NCI-H1417 (cell line): ENCODE data around the gene CTDSPL2.
"Not testable (repeated sequence)": the region's sequence is repeated elsewhere in the genome, so short reads cannot be mapped to it uniquely, and the experiment has no call there.

Source experiments
- DNase-seq, 3 experiments: peaks; one replicate each; lab custom pipeline; 2025; lab: John Stamatoyannopoulos, UW

The CTDSPL2 gene

GRCh38 chr15:44541282-44541958, 114.0 kb downstream of the CTDSPL2 start:
- no peak for DNase-seq

DNA sequence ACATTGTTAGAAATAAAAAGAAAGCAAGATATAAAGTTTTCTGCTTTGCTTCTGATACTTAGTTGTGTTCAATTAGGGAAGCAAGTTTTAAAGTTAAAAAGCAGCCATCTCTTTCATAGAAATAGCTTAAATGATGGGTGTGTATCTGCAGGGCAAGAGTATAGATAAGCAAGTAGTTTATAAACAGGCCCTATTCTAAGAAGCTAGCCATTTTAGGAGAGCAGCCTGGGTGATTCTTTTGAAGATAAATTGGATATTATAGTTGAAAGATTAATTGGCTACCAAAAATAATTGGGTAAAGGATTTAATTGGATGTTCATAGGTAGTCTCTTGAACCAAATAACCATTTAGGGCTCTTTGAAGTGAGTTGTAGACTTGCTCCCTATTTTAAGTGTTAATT, 115.2 kb downstream of the CTDSPL2 start:
- DNase-seq: no peak

DNA sequence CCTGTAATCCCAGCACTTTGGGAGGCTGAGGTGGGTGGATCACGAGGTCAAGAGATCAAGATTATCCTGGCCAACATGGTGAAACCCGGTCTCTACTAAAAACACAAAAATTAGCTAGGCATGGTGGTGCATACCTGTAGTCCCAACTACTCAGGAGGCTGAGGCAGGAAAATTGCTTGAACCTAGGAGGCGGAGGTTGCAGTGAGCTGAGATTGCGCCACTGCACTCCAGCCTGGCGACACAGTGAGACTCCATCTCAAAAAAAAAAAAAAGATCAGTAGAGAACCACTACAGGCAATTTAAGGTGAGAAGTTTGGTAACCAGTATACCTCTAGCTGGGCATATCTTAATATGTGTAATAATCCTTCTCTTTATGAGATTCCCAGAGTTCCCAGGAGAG, 117.3 kb downstream of the CTDSPL2 start:
- DNase-seq: not testable (repeated sequence)

GRCh38 chr15:44545913-44546802, 118.7 kb downstream of the CTDSPL2 start:
- peak in 1 of 3 experiments; percentile 23 for DNase-seq

DNA sequence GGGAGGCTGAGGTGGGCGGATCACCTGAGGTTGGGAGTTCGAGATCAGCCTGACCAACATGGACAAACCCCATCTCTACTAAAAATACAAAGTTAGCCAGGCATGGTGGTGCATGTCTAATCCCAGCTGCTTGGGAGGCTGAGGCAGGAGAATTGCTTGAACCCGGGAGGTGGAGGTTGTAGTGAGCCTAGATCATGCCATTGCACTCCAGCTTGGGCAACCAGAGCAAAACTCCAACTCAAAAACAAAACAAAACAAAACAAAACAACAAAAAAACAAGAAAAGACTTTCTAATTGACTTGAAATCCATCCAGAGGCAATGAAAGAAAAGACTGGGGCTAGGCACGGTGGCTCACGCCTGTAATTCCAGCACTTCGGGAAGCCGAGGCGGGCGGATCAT, 121.7 kb downstream of the CTDSPL2 start:
- DNase-seq: not testable (repeated sequence)

GRCh38 chr15:44550256-44550655, 122.8 kb downstream of the CTDSPL2 start:
- DNase-seq: peak in 1 of 3 experiments; percentile 2

DNA sequence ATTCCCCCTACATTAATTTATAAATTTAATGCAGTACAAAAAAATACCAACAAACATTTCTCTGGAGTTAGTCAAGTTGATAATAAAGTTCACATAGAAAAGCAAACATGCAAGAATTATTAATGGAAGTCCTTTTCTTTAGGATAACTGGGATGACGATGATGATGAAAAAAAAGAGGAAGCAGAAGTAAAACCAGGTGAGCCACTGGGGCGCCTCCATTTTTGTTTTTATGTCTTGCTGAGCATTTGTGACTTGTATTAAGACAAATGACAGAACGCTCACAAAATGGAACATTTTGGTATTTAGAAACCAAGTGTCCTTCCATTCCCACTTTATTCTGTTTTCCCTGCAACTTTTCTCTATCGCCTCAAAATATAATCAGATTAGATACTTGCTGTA, 123.3 kb downstream of the CTDSPL2 start:
- no peak for DNase-seq

GRCh38 chr15:44554934-44555723, 127.7 kb downstream of the CTDSPL2 start:
- DNase-seq: no peak

DNA sequence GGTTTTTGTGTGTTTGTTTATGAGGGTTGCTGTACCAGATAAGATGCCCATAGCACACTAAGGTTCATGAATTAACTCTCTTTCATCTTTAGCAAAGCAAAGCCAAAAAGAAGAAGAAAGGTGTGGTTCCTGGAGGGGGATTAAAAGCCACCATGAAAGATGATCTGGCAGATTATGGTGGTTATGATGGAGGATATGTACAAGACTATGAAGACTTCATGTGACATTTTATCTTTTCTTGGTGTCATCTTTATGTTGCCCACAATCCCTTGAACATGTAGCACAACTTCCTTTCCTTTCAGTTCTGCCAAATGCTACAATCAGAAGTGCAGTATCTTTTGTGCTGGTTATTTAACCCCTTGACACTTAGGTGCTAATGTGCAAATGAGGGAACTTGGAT, 133.5 kb downstream of the CTDSPL2 start:
- DNase-seq: not testable (repeated sequence)

GRCh38 chr15:44565387-44566154, 138.1 kb downstream of the CTDSPL2 start:
- no peak for DNase-seq

GRCh38 chr15:44566155-44566540, 138.7 kb downstream of the CTDSPL2 start:
- DNase-seq: no peak

GRCh38 chr15:44568338-44568737, 140.9 kb downstream of the CTDSPL2 start:
- no peak for DNase-seq

DNA sequence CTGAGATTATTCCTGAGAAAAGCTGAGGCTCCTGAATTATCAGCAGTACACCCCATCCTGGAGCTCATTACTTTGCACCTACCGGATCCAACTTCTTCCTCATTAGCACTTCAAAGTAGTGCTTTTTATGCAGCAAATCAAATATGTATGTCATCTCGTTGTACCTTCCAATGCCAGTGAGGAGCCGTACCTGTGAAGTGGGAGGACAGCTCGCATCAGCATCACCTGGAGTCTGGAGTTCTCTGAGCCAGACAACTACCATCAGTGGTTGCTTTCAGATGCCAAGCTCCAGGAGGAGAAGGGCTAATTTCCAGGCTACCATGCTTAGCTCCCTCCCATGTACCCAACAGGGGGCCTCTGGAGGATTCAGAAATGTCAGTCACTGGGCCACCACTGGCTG, 141.9 kb downstream of the CTDSPL2 start:
- no peak for DNase-seq

- no peak for DNase-seq
Observed at GRCh38 chr15:44570361-44570760, 142.9 kb downstream of the CTDSPL2 start.

GRCh38 chr15:44573386-44573785, 146.0 kb downstream of the CTDSPL2 start:
- no peak for DNase-seq

DNA sequence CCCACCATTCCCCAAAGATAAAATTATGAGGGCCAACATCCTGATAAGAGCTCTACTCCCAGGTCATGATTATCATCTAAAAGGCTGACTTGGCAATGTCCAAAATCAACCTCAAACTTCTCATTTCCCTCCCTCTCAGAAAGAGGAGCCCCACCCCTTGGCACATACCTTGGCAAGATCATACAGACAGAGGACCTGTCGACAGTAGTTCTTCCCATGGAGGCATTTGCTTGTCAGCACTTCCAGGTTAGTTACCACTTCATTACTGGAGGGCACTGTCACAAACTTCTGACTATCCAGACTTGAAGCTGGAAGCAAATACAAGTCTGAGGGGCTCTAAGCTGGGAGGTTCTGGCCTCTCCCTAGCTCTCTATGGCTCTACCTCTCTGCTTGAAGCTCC, 147.3 kb downstream of the CTDSPL2 start:
- no peak for DNase-seq
